Stomach smooth muscle (tissue), 2 donors: ENCODE measurements around the gene HPGDS.

Experiments used
- H3K27ac ChIP-seq: one replicate; pipeline ENCODE4 v1.7.0; 2013; ENCODE audit warnings: mild to moderate bottlenecking, low read length, inconsistent platforms
- H3K27me3 ChIP-seq, 2 donors: one replicate each; pipeline ENCODE4 v1.7.0; 2013; ENCODE audit warnings: low read length in 2 of 2; ENCODE audit not compliant: insufficient read depth in 2 of 2, control insufficient read depth in 1 of 2
- H3K36me3 ChIP-seq, 2 donors: one replicate each; pipeline ENCODE4 v1.7.0; 2013; ENCODE audit warnings: low read length in 2 of 2; ENCODE audit not compliant: control insufficient read depth in 2 of 2, insufficient read depth in 2 of 2
- H3K4me1 ChIP-seq: one replicate; pipeline ENCODE4 v1.7.0; 2013; ENCODE audit warnings: low read length; ENCODE audit not compliant: control insufficient read depth, insufficient read depth
- H3K4me3 ChIP-seq, 2 donors: one replicate each; pipeline ENCODE4 v1.7.0; 2013; ENCODE audit warnings: low read length in 2 of 2
- H3K9ac ChIP-seq, 2 donors: one replicate each; pipeline ENCODE4 v1.7.0; 2013; ENCODE audit warnings: low read length in 2 of 2, mild to moderate bottlenecking in 1 of 2
- H3K9me3 ChIP-seq, 2 donors: one replicate each; pipeline ENCODE4 v1.7.0; 2013; ENCODE audit warnings: low read length in 2 of 2; ENCODE audit not compliant: control insufficient read depth in 2 of 2
- donor health status: healthy.
- donor health status: Pancreatic carcinoma.

The HPGDS gene

DNA sequence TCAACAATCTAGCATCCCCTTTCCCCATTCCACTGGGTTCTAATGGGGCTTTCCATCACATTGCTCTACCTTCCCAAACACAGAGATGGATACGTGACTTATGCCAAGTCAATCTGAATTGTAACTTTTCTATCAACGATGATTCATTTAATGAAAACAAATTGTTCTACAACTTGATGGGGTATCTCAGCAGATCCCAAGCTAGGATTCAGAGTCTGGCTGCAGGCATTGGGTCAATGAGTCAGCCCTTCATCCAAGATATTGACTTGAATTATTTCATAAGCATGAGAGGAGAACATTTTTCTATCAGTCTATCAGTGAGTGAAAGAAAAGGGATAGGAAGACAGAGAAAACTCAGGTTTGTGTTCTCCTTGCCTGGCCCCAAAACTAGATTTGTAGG, 15.0 kb upstream of the HPGDS start:
- Histone ChIP-seq H3K36me3 (no peaks in the 10 kb centered on the region), H3K4me3 (no peak overlapping the region), H3K9ac (no peak overlapping the region), H3K27ac (no peak overlapping the region), H3K9me3 (no peaks in the 10 kb centered on the region), H3K4me1 (no peaks in the 10 kb centered on the region), H3K27me3 (no peaks in the 10 kb centered on the region)

DNA sequence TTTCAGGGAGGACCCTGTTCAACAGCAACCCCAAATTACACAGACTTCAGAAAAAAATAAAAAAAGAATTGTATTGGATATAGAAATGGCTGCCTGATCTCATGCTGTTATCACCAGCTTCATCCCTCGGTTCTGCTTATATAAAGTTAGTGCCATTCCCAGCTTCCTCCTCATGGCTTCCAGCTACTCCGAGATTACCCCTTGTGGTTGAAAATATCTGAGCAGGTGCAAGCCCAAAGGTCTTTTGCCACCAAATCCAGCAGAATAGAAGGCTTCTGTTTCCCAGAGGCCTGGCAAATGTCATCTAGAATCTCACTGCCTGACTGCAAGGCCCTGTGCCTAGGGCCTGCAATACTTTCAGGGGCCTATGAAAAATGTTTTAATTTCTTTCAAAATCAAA, 13.8 kb upstream of the HPGDS start:
- H3K4me1 ChIP-seq = no peaks in the 10 kb centered on the region
- no peaks in the 10 kb centered on the region for H3K9me3 ChIP-seq
- H3K36me3 ChIP-seq = no peaks in the 10 kb centered on the region
- H3K27ac ChIP-seq = no peak overlapping the region
- no peak overlapping the region for H3K9ac ChIP-seq
- H3K4me3 ChIP-seq = no peak overlapping the region
- no peaks in the 10 kb centered on the region for H3K27me3 ChIP-seq

DNA sequence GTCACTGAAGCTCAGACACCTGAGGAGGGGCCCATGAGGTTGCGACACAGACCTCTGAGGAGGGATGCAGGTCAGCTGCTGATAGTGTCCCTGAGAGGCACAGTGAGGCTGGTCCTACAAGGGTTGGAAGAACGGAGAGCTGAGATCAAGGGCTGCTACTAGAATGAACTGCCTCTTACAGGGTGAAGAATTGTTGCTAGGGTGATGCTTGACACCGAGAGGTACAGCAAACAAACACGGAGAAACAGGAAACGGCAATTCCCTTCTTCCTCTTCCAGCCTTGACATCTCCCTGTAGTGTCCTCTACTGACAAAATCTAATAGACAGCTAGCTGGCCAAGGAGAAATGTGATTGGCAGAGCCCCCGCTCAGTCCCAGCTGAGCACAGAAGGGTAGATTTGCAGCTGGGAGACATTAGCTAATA, 11.8 kb upstream of the HPGDS start:
- H3K27me3 ChIP-seq = no peaks in the 10 kb centered on the region
- H3K27ac ChIP-seq = no peak overlapping the region
- no peak overlapping the region for H3K9ac ChIP-seq
- no peaks in the 10 kb centered on the region for H3K9me3 ChIP-seq
- H3K36me3 ChIP-seq = no peaks in the 10 kb centered on the region
- no peaks in the 10 kb centered on the region for H3K4me1 ChIP-seq
- no peak overlapping the region for H3K4me3 ChIP-seq

DNA sequence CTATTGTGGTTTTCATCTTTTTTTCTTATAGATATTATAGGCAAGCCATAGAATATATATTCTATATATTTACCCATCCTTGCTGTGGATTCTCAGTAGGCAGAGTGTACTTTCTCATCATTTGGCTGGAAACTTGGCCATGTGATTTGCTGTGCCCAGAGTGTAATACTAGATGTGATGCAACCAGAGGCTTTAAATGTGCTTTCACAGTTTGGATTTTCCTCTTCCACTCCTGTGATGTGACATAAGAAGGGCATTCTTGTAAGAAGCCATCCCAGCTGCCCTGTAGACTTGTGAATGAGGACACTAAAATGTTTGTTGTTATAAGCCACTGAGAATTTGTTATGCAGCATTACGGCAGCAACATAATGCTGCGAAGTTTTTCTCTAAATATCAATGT, 10.4 kb upstream of the HPGDS start:
- Histone ChIP-seq H3K4me1 (no peaks in the 10 kb centered on the region), H3K27ac (no peak overlapping the region), H3K9me3 (no peaks in the 10 kb centered on the region), H3K9ac (no peak overlapping the region), H3K27me3 (no peaks in the 10 kb centered on the region), H3K4me3 (no peak overlapping the region), H3K36me3 (no peaks in the 10 kb centered on the region)

DNA sequence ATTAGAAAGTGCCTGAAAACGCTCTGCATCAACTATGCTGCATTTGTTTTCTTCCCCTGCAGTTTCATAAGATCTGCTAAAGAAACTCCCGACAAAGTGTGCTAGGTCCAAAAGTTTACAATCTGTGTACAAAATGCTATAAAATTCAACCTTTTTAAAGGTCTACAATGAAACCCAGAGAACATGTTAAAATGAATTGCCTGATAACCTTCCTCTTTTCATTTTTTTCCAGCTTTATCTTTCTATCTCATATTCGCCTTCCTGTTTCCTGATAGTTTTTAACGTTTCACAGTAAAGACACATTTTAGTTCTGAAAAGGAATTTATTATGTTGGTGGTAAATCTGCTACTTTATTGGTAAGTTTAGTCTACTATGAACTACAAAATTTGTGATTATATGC, 9.5 kb upstream of the HPGDS start:
- H3K4me1 ChIP-seq = no peaks in the 10 kb centered on the region
- H3K9ac ChIP-seq = no peak overlapping the region
- H3K9me3 ChIP-seq = no peaks in the 10 kb centered on the region
- no peaks in the 10 kb centered on the region for H3K36me3 ChIP-seq
- no peak overlapping the region for H3K4me3 ChIP-seq
- no peaks in the 10 kb centered on the region for H3K27me3 ChIP-seq
- no peak overlapping the region for H3K27ac ChIP-seq

DNA sequence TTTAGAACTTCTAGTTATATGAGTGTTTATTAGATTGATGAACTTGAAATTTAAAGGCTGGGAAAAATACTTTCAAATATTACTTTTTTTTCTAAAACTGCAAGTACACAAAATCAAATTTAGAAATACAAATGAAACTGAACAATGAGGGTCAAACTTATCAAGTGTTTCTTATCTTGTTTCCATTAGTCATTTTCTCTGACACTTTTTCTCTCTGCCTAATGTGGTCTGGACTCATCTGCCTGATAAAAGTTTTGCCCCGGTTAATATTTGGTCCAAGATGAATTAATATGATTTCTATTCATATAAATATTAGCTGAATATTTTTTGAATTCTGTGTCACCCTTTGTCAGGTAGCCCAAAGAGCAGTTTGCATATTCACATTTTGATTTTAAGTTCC, 8.7 kb upstream of the HPGDS start:
- no peak overlapping the region for H3K9ac ChIP-seq
- no peaks in the 10 kb centered on the region for H3K36me3 ChIP-seq
- no peaks in the 10 kb centered on the region for H3K9me3 ChIP-seq
- no peaks in the 10 kb centered on the region for H3K27me3 ChIP-seq
- no peak overlapping the region for H3K4me3 ChIP-seq
- no peaks in the 10 kb centered on the region for H3K4me1 ChIP-seq
- H3K27ac ChIP-seq = no peak overlapping the region

DNA sequence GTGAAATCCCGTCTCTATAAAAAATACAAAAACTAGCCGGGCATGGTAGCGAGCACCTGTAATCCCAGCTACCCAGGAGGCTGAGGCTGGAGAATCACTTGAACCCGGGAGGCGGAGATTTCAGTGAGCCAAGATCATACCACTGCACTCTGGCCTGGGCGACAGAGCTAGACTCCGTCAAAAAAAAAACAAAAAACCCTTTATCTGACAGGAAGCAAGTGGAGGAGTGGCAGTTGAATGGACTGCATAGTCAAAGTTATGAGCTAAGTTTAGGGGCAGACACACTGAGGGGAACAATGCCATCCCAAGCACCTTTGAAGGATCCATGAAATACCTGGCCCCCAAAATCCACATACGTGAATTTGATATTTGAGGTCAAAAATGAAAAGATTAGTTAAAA, 7.5 kb upstream of the HPGDS start:
- no peak overlapping the region for H3K27ac ChIP-seq
- no peak overlapping the region for H3K4me3 ChIP-seq
- H3K9me3 ChIP-seq = no peaks in the 10 kb centered on the region
- H3K9ac ChIP-seq = no peak overlapping the region
- no peaks in the 10 kb centered on the region for H3K27me3 ChIP-seq
- no peaks in the 10 kb centered on the region for H3K4me1 ChIP-seq
- H3K36me3 ChIP-seq = no peaks in the 10 kb centered on the region

DNA sequence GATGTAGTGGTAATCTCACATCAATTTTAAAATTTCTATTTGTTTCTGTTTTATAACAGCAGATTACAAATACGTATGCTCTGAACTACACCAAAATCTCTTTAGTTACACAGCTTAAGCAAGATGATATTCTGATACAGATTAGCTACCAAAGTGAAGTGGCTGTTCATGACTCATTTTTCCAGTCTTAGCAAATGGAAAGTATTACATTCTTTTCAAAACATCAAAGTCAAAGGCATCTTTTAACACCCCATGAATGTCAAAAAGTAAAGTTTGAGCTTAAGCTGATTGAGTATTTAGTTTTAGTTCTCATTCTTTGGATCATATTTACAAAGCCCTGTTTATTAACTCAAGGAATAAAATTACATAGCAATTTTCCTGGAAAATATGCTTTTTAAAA, 6.6 kb upstream of the HPGDS start:
- H3K36me3 ChIP-seq = no peaks in the 10 kb centered on the region
- H3K9me3 ChIP-seq = no peaks in the 10 kb centered on the region
- no peaks in the 10 kb centered on the region for H3K27me3 ChIP-seq
- H3K9ac ChIP-seq = no peak overlapping the region
- H3K4me3 ChIP-seq = no peak overlapping the region
- no peaks in the 10 kb centered on the region for H3K4me1 ChIP-seq
- H3K27ac ChIP-seq = no peak overlapping the region

DNA sequence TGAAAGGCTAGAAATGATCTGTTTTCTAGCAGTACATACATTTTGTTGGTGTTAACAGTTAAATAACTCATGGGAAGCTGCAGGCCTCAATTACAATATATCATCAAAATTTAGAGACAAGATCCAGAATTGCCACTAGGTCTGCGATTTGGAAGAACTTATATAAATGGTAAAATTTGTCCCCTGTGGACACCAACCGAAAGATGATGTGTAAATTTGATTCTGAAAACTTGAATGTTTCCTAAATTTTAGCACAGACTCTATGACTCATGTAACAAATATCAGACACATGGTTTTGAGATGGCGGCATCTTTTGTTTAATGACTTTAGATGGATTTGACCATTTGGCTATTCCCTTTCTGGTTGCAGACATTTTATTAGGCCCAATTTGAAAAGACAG, 6.0 kb upstream of the HPGDS start:
- no peaks in the 10 kb centered on the region for H3K4me1 ChIP-seq
- no peak overlapping the region for H3K27ac ChIP-seq
- H3K9me3 ChIP-seq = no peaks in the 10 kb centered on the region
- no peak overlapping the region for H3K4me3 ChIP-seq
- no peak overlapping the region for H3K9ac ChIP-seq
- H3K36me3 ChIP-seq = no peaks in the 10 kb centered on the region
- no peaks in the 10 kb centered on the region for H3K27me3 ChIP-seq

DNA sequence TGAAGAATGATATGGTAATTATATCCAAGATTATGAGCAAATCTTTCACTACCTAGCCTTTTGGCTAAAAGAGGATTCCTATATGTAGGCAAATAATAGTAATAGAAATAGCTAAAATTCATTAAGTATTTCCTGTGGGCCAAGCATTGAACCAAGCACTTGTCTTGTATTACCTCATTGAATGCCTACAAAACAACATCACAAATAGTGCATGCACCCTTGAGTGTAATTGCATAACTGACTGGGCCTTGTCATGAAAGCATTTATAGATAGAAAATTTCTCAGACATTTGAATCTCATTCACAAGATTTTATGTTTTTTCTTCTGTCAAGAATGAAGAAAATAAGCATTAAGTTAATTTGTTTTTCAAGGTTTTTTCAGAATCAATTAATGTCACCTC, 3.9 kb upstream of the HPGDS start:
- H3K9ac ChIP-seq = no peak overlapping the region
- H3K27me3 ChIP-seq = no peaks in the 10 kb centered on the region
- no peaks in the 10 kb centered on the region for H3K4me1 ChIP-seq
- no peaks in the 10 kb centered on the region for H3K36me3 ChIP-seq
- H3K9me3 ChIP-seq = no peaks in the 10 kb centered on the region
- H3K27ac ChIP-seq = no peak overlapping the region
- no peak overlapping the region for H3K4me3 ChIP-seq

DNA sequence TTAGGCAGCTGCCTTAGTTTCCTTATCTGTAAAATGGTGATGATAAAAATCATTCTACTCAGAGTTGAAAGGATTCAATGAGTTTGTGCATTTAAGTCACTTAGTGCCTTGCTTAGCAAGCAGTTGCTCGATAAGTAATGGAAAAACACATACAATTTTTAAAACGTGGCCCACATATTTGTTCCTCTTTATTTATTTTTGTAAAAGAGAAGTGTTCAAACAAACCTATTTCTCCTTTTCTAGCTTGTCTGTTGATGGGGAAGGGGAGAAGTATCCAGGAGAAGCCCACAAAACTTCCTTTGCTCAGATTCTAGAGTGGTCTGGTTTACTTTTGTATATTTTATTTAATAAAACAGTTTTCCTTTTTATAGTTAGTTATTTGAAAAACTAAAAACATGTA, 3.3 kb upstream of the HPGDS start:
- no peaks in the 10 kb centered on the region for H3K4me1 ChIP-seq
- H3K36me3 ChIP-seq = no peaks in the 10 kb centered on the region
- no peaks in the 10 kb centered on the region for H3K9me3 ChIP-seq
- H3K4me3 ChIP-seq = no peak overlapping the region
- no peak overlapping the region for H3K27ac ChIP-seq
- H3K9ac ChIP-seq = no peak overlapping the region
- H3K27me3 ChIP-seq = no peaks in the 10 kb centered on the region

DNA sequence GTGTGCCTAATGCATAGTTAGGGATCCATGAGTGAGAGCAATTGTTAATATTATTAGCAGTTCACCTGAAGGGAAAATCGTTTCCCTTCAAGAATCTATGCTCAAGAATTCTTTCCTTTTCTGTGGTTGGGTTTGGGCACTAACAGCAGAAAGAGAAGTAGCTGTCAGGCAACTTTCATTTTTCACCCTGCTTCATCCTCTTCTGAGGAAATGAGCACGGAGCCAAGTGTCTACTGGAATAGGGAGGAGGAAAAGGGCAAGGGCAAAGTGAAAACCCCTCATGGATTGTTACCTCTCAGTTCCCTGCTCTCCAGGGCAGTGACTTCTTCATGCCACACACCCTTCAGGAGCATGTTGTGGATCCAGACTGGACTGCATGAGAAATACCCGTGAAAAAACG, 2.6 kb upstream of the HPGDS start:
- Histone ChIP-seq H3K36me3 (no peaks in the 10 kb centered on the region), H3K9me3 (no peaks in the 10 kb centered on the region), H3K27ac (no peak overlapping the region), H3K4me1 (no peaks in the 10 kb centered on the region), H3K4me3 (no peak overlapping the region), H3K9ac (no peak overlapping the region), H3K27me3 (no peaks in the 10 kb centered on the region)
